NCI-H460 (cell line): ENCODE measurements around the gene GNB5. TPM values are rescaled to one million over a fixed set of nuclear protein-coding genes. Genes with fewer than 3 reads are reported as not detected.
A peak's percentile ranks its signal among the peaks of the same experiment; 100 is the strongest.
"Not testable (repeated sequence)": the region's sequence is repeated elsewhere in the genome, so short reads cannot be mapped to it uniquely, and the experiment has no call there.

Experiments used
- DNase-seq: peaks from one replicate; pipeline ENCODE4 v3.0.0-alpha.2; 2016; ENCODE audit warnings: low read depth; ENCODE audit errors: extremely low read depth
- total RNA-seq: library from RNA; depleted of rRNA; stranded (reverse); fragments of >200 nt; shearing (Covaris generic); gene quantifications from 2 replicates; pipeline ENCODE4 v1.2.3, GENCODE V29; 2014

Gene GNB5
- total RNA-seq, 1 experiment from 2014 or later: 121 TPM

DNA sequence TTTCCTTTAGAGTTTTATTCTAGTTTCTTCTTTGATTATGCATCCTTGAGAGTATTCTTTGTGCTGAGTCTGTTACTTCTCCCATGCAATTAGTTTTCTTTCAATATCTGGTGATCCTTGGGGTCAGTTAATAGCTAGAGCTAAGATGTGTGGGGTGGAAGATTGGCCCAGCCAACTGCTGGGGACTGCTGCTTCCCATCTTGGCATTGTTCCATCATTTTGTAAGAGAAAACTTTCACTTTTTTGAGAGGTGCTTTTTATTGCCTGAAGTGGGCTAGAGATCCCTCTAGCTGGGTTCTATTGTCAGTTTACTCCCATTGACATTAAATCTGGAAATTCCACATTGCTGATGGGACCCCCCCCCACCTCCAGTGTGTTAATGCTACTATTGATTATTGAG lies 94.0 kb downstream of the GNB5 start:
- DNase-seq: no peak

DNA sequence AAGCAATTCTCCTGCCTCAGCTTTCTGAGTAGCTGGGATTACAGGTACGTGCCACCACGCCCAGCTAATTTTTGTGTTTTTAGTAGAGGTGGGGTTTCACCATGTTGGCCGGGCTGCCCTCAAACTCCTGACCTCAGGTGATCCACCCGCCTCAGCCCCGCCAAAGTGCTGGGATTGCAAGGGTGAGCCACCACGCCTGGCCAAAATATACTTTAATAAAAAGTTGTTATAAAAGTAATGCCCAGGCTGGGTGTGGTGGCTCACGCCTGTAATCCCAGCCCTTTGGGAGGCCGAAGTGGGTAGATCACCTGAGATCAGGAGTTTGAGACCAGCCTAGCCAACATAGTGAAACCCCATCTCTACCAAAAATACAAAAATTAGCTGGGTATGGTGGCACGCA lies 94.7 kb downstream of the GNB5 start:
- not testable (repeated sequence) for DNase-seq

DNA sequence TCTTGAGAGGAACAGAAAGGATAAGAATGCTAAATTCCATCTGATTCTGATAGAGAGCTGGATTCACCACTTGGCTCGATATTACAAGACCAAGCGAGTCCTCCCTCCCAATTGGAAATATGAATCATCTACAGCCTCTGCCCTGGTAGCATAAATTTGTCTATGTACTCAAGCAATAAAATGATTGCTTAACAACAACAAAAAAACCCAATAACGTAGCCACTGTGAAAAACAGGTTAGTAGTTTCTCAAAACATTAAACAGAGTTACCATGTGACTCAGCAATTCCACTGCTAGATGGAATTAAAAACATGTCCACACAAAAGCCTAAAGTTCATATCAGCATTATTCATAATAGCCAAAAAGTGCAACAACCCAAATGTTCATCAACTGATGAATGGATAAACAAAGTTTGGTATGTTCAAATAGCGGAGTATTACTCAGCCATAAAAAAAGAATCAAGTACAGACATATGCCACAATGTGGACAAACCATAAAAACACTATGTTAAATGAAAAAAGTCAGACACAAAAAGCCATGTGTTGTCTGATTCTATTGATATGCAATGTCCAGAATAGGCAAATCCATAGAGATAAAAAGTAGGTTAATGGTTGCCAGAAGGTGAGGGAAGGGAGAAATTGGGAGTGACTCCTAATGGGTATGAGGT lies 95.5 kb downstream of the GNB5 start:
- DNase-seq: peak; percentile 96

DNA sequence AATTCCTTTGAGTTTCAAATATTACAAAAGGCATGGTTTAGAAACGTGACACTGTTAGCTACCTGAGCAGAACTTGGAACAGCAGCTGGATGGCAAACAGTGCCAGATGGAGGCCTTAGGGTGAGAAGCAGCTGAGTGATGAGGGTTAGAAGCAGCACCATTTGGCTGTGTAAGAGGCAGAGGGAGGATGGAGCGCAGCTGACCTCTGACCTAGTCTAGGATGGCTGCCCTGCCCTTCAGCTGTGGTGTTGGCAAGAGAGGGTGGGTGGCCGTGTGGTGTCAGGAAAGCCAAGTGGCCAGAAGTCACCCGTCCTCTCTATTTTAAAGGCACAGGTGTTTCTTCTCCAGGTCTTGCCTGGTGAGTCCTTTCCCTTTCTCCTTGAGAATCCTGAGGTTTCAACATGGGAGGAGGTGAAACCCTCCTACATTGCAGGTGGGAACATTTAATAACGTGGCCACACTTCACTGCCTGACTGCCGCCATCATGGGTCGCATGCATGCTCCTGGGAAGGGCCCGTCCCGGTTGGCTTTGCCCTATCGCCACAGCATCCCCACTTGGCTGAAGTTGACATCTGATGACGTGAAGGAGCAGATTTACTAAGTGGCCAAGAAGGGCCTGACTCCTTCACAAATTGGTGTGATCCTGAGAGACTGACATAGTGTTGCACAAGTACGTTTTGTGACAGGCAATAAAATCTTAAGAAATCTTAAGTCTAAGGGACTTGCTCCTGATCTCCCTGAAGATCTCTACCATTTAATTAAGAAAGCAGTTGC lies 96.2 kb downstream of the GNB5 start:
- peak; percentile 98 for DNase-seq

GRCh38 chr15:52093539-52094510 lies 97.4 kb downstream of the GNB5 start:
- DNase-seq: peak; percentile 98

GRCh38 chr15:52093167-52093538 lies 98.0 kb downstream of the GNB5 start:
- DNase-seq: no peak

GRCh38 chr15:52090193-52090592 lies 101.0 kb downstream of the GNB5 start:
- DNase-seq: no peak

DNA sequence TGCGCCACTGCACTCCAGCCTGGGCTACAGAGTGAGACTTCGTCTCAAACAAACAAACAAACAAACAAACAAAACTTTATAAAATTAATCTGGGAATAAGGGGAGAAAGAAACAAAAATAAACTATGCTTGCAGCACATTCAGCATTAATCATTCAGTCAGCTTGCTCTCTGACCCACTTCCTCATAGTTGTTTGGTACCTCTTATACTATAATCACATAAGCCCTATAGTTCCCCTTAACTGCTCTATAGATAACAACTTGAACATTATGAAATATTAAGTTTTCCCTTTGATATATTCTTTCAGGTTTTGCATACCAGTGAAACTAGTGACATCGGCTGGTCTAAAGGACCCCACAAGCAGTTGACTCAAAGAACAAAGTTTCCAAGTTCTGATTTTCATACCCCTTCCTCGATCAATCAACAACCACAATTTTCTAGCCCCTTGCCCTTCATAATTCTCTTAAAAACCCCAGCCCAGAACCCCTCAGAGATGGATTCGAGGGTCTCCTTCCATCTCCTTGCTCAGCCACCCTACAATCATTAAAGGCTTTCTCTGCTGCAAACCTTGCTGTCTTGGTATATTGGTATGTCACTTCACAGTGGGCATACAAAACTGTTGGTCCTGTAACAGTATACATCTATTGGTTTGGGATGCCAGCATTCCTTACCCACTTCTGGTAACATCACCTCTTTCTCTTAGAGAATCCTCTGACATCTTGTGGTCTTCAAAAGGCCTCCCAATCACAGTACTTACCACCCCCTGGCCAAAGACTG lies 105.0 kb downstream of the GNB5 start:
- DNase-seq: no peak

DNA sequence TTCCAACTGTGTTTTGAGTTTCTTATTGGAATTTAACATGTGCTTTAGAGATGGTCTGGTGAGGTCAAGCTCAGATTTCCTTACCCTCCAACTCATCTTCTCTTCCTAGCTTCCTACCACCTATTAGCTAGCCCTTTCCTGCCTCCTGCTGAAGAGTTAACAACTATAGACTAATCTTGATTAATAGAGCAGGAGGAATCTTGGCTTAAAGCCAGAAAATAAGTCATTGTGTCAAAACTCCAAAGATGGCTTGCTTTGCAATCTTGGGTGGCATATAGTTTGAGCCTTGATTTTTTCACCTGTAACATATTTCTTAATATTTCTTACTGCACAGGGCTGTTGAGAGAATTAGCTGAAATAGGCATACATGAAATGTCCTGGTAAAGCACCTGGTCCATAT lies 105.9 kb downstream of the GNB5 start:
- peak; percentile 55 for DNase-seq

GRCh38 chr15:52083603-52084002 lies 107.6 kb downstream of the GNB5 start:
- DNase-seq: no peak

- not testable (repeated sequence) for DNase-seq
Observed at GRCh38 chr15:52083037-52083359, 108.2 kb downstream of the GNB5 start.

DNA sequence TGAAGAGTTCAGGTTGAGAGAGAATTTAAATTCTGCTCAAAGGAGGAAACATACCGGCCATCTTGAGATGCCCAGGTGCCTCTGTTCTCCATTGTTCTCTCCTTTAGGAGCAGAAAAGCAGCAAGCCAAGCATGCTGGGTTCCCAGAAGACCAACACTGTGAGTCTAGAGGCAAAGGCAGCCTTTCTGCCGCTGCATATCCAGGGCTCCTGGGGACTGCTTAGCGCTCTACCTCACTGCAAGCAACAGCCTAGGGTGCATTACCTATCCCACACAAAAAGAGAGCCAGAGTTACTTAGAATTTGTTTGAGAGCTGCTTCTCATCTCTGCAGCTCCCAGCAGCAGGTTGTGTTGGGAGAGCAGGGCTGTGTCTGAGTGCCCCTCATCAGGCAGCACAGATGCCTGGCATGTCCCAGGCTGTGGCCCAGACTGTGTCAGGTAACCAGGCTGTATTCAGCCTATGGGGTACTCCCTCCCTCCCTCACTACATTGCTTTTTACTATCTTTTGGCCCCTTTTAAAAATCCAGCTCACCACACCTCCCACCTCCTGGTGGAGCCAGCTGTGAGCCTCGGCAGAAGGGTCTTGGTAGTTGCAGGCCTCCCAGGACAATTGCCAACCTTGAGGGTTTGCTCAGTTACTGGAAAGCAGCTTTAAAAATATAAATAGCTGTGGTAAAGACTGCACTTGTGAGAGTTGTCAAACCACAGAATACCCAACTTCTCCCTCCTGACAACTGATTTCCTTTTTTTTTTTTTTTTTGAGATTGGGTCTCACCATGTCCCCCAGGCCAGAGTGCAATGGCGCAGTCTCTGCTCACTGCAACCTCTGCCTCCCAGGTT lies 108.8 kb downstream of the GNB5 start:
- no peak for DNase-seq

DNA sequence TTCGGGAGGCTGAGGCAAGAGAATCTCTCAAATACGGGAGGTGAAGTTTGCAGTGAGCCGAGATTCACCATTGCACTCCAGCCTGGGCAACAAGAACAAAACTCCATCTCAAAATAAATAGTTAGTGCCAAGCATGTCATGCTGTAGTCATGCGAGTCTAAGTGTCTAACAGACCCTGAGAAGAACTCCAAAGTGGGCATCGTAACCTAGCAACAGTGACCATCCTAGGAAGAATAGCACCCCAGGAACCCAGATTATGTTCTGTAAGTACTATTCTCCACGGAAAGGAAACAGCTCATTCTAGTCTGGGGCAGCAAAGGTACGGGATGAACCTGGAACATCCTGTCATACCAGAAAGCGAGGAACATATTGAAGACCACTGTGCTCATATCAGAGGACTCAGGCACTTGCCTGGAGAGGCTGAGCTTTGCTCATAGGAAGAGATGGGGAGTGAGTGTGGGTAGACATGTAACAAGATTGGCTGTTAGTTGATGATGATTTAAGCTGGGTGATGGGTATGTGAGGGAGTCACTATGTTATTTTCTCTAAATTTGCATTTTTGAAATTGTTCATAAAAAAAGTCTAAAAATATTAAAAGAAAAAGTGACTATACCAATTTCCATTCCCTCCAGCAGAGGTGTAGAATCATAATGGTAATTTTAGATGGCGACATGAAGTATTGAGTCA lies 110.3 kb downstream of the GNB5 start:
- DNase-seq: no peak

DNA sequence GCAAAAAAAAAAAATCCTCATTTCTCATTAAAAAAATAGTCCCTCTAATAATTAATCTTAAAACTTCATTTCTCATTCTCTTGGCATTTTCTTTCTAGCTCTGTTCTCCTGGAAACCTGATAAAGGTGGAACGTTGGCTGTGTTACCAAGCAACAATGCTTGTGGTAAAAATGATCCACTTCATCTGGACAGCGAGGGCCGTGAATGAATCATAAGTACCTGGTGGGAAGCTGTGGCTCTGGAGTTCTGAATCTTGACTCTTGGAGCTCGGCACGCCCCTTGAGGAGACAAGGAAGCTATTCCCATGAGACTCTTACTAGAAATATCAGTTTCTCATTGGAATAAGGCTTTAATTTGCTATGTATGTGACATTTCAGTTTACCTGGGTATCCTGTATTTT lies 111.2 kb downstream of the GNB5 start:
- DNase-seq: no peak

- peak; percentile 65 for DNase-seq
Observed at GRCh38 chr15:52078876-52079700, 112.1 kb downstream of the GNB5 start.

DNA sequence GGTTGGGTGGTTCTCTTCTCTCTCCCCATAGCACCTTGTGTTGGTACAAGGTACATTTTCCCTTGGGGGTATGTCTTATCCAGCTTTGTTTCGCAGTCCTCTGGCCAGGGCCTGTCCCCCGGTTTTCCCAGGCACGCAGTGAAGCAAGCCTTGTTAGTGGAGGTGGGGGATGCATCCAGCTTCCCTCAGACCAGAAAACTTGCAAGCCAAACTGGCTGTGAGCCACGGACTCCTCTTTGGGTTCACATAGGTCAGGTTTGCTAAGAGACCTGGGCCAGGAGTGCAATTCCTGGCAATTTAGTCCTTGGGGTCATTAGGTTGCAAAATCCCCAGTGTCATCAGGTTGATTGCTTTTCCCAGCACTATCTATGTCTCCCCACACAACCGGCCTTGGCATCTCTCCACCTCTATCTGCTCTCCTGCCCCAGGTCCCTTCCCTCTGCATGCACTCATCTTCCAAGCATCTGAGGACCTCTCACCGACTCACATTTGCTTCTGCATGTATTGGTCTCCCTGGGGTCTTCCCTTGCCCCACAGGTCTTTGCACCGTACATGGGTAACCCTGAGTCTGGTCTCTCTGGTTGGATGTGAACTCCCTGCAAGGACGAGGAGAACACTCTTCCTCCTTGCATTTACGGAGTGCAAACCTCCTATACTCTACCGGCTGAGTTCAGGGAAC lies 112.9 kb downstream of the GNB5 start:
- no peak for DNase-seq

DNA sequence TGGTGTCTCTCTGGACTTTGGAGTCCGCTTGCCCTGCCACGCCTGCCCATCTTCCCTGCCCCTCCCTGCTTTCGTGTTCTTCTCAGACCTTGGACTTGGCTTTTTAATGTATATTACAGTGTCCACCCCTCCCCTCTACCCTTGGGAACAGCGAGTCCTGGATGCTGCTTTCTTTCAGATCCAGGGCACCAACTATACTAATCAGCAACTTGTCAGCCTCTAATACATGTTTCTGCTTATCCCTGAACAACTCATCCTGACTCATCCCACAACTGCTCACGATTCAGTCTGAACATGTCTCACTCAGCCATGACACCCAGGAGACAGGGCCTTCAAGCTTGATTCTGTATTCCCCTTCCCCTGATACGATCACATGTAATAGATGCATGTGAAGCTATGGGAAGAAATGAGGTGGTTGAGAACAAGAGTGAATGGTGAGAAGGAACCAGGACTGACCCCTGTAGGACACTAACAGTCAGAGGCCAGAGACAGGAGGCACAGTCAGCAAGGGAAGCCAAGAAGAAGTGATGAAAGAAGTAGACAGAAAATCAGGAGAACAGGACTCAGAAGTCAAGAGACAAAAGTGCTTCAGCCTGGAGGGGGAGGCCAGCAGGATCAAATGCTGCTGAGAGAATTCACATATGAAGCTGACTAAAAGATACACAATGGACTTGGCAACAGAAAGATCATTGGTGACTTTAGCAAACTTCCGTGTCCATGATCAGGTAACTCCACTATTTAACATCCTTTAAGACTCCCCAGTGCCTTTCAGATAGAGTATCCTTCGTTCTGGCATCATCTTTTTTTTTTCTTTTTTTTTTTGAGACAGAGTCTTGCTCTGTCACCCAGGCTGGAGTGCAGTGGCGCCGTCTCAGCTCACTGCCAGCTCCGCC lies 114.1 kb downstream of the GNB5 start:
- DNase-seq: peak; percentile 59
